Fibroblast of the aortic adventitia (primary cell): Measurements from ENCODE around the gene PCOLCE2. TPM values are rescaled to one million over a fixed set of nuclear protein-coding genes. Genes with fewer than 3 reads are reported as not detected.

ENCODE experiments used
- DNase-seq: peaks from one replicate; pipeline ENCODE4 v3.0.0-alpha.2; 2010; ENCODE audit warnings: low read depth
- H3K4me3 ChIP-seq: 2 replicates; pipeline ENCODE4 v1.5.1; 2011; ENCODE audit warnings: low read depth, mild to moderate bottlenecking, control low read depth, low read length, moderate library complexity
- CTCF ChIP-seq: IDR thresholded peaks from 2 replicates; pipeline ENCODE4 v1.5.1; 2011; ENCODE audit warnings: mild to moderate bottlenecking, low read length, control low read depth, inconsistent platforms; ENCODE audit not compliant: insufficient read depth
- total RNA-seq: library from RNA; depleted of rRNA; stranded (reverse); fragments of >200 nt; gene quantifications from 2 replicates; pipeline ENCODE4 v1.2.3, GENCODE V29; 2012; ENCODE audit warnings: low replicate concordance

PCOLCE2 gene
- total RNA-seq, 1 donor = 98.4 TPM

- no peak overlapping the region for H3K4me3 ChIP-seq
- TF ChIP-seq CTCF = no peak
- DNase-seq = peak; percentile 48
Observed at GRCh38 chr3:142904639-142905436, 16.0 kb upstream of the PCOLCE2 start.

GRCh38 chr3:142902356-142902755 is 13.5 kb upstream of the PCOLCE2 start:
- H3K4me3 ChIP-seq = no peak overlapping the region
- TF ChIP-seq CTCF = no peak
- DNase-seq = peak; percentile 59

- no peak overlapping the region for H3K4me3 ChIP-seq
- DNase-seq = no peak
- TF ChIP-seq CTCF = no peak
Observed at GRCh38 chr3:142898346-142899213, 9.7 kb upstream of the PCOLCE2 start.

- TF ChIP-seq CTCF = no peak
- no peak overlapping the region for H3K4me3 ChIP-seq
- no peak for DNase-seq
Observed at GRCh38 chr3:142897807-142898206, 8.9 kb upstream of the PCOLCE2 start.

GRCh38 chr3:142896996-142897395 is 8.1 kb upstream of the PCOLCE2 start:
- no peak overlapping the region for H3K4me3 ChIP-seq
- no peak for TF ChIP-seq CTCF
- DNase-seq = no peak

GRCh38 chr3:142896201-142896755 is 7.4 kb upstream of the PCOLCE2 start:
- DNase-seq = peak; percentile 73
- no peak overlapping the region for H3K4me3 ChIP-seq
- no peak for TF ChIP-seq CTCF
